ENCODE data around the gene RNU7-1.

The RNU7-1 gene

DNA sequence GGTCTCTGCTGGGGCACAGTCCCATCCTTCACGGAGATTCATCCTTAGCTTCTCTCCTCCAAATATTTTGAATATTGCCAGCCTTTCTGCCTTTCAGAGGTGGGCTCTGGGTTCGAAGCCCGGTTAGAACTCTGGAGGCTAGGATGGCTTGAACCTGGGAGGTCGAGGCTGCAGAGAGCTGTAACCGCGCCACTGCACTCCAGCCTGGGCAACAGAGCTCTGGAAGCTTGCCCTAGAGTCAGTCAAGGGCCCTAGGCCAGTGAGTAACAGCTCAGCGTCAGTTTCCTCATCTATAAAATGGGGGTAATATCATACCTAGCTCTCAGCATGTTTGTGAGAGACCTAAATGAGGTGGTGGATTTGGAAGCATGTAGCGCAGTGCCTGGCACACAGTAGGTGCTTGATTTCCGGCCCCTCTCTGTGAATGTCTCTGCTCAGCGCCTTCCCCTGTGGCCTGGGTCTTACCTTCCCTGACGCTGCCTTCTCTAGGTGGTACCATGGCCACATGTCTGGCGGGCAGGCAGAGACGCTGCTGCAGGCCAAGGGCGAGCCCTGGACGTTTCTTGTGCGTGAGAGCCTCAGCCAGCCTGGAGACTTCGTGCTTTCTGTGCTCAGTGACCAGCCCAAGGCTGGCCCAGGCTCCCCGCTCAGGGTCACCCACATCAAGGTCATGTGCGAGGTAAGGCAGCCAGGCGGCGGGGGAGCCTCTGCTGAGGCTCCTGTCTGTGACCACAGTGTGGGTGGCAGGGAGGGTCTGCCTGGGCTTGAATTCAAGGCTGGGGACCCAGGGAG lies 10.9 kb downstream of the RNU7-1 start:
- peak; percentile 20 for DNase-seq

DNA sequence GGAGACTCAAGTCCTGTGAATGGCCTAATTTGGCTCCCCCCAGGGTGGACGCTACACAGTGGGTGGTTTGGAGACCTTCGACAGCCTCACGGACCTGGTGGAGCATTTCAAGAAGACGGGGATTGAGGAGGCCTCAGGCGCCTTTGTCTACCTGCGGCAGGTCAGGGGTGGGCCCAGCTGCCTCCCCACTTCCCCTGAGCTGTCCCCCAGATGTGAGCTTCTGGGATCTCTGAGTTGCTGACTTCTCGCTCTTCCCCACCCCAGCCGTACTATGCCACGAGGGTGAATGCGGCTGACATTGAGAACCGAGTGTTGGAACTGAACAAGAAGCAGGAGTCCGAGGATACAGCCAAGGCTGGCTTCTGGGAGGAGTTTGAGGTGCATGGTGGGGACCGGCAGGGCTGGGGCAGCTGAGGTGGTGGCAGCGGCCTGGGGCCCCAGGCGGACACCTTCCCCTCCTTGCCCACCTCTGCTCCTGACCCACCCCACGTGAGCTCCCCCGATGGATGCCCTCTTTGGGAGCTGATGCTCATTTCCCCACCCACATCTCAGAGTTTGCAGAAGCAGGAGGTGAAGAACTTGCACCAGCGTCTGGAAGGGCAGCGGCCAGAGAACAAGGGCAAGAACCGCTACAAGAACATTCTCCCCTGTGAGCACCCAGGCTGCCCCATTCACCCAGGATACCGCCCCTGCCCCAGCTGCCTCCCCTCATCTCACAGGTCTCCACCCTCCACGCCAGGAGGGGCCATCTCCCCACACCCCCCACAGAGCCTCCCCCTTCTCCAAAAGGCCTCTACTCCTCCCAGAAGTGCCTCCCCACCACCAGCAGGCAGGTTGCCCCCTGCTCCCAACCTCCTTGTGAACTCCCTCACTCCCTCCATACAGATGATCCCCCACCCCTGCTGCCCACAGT lies 11.7 kb downstream of the RNU7-1 start:
- DNase-seq, result no peak

DNA sequence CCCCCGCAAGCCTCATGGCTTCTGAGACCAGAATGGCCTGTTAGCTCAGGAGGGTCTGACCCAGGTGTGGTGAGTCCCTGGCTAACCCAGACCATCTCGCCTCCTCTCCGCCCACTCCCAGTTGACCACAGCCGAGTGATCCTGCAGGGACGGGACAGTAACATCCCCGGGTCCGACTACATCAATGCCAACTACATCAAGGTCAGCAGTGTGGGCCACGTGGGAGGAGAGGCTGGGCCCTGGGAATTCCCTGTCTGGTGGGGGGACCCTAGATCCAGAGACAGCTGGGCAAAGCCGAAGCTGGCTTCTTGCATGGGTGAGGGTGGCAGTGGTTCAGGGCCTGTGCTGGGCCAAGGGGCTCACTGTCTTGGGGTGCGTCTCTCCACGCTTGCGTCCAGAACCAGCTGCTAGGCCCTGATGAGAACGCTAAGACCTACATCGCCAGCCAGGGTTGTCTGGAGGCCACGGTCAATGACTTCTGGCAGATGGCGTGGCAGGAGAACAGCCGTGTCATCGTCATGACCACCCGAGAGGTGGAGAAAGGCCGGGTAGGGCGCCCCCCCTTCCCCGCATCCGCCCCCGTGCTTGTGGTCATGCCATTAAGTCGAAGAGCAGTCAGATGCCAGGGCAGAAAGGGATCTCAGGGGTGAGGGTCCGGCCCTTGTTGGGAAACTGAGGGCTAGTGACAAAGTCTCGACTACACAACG lies 12.6 kb downstream of the RNU7-1 start:
- peak; percentile 46 for DNase-seq

DNA sequence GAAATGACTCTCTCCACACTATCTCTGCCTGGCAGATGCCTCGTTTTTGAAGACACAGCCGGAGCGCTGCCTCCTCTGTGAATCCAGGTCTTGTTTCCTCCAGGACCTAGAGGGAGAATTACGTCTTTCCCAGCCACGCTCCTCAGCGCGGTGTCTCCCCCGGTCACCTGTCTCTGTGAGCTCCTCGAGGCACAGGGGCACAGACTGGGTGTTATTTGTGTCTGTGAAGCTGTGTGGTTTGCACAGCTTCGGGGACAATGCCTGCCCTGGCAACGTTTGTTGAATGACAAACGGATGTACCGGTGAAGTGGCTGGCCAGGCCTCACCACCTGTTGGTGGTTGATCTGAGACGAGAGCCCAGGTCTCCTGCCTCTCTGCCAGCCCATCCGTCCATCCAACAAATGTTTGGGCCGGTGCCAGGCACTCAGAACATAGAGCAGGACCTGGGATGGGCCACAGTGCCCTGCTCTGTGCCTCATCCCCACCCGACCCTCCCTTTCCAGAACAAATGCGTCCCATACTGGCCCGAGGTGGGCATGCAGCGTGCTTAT lies 13.6 kb downstream of the RNU7-1 start:
- peak; percentile 70 for DNase-seq

DNA sequence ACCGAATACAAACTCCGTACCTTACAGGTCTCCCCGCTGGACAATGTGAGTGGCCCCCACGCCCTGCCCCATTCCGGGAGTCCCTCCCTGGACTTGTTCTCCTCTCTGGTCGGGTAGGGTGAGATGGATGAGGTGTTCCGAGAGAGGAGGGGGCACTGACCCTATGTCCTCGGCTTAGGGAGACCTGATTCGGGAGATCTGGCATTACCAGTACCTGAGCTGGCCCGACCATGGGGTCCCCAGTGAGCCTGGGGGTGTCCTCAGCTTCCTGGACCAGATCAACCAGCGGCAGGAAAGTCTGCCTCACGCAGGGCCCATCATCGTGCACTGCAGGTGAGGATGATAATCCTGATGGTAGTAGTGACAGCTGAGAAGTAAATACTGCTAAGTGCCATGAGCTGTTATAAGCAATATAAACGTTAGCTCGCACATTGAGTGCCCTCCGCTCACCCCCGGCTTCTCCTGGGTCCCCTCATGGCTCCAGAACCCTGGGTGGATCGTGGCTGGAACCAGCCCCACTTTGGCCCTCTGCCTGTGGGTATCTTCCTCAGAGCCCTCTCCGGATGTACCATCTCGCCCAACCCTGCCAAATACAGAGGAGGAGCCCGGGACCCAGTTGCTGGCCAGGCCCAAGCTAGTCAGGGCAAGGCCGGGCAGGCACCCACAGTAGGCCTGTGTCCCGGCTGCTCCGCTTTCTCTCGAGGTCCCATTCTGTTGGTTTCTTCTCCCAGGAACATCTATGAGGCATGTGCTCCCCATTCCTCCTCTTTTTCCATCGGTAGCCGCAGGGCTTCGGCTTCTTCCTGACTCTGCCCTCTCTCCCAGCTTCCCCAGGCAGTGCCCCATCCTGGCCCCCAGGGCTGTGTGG lies 14.4 kb downstream of the RNU7-1 start:
- DNase-seq, result peak; percentile 26

DNA sequence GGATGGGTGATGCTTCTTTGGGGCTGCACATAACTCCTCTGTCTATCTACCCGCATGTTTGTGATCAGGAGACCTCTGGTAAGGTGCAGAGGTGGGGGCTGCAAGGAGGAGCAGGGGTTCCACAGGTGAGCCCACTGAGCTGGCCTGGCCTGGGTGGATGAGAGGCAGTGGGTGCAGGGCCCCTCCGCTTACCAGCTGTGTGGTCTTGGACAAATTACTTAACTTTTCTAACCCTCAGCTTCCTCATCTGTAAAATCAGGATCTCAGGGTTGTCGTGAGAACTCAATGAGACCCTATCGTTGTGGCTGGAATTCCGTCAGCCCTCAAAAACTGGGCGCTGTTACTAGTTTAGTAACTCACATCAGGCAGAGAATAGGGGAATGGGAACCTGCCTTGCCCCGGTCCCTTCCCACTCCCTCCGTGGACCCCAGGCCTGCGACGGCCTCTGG lies 15.0 kb downstream of the RNU7-1 start:
- DNase-seq, result peak; percentile 24

DNA sequence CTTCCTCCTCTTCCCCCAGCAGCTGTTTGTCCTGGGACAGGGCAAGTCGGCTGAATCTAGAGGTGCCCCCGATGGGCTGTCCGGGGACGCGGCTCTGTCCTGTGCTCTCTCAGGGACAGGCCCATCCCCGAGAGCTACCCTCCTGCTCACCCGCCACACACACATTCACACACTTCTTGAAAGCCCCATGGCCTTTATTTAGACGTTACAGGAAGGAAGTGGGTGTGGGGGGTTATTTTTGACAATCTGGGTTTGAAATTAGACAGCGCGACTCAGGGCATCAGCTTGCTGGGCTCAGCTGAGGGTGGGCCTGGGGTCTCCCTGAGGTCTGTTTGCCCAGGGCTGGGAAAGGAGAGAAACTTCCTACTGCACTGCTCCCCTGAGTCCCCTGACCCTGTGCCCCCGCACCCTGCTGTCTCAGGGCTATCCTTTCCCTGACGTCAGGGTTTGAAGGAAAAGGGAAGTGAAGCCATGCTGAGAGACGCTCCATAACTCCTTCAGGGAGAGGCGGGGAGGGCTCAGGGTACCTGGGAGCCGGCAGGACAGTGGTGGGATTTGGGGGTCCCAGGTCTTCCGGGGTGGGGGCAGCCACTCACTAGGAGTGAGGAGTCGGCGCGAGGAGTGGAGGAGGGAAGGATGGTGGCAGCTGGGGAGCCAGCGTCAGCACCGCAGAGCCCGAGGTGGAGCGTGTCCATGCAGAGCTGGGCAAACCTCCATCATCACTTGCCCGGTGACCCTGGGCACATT lies 15.6 kb downstream of the RNU7-1 start:
- DNase-seq, result peak; percentile 91

DNA sequence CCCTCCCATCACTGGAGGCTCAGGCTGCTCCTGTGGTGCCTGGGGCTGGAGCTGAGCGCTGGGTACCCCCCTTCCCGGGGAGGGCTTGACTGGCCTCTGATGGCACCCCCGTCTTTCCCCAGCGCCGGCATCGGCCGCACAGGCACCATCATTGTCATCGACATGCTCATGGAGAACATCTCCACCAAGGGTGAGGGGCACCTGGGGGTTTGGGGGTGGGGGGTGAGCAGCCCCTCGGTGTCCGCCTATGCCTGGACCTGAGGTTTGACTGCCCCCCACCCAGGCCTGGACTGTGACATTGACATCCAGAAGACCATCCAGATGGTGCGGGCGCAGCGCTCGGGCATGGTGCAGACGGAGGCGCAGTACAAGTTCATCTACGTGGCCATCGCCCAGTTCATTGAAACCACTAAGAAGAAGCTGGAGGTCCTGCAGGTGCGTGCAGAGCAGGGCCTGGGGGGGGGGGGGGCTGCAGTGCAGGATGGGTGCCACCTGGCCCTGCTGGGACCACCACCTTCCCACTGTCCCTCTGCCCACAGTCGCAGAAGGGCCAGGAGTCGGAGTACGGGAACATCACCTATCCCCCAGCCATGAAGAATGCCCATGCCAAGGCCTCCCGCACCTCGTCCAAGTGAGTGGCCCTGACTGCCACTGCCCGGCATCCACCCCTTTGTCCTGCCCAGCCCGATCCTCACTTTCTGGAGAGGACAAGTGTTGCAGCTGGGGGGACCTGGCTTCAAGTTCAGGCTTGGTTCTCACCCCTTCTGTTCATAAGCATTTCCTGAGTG lies 16.4 kb downstream of the RNU7-1 start:
- no peak for DNase-seq

DNA sequence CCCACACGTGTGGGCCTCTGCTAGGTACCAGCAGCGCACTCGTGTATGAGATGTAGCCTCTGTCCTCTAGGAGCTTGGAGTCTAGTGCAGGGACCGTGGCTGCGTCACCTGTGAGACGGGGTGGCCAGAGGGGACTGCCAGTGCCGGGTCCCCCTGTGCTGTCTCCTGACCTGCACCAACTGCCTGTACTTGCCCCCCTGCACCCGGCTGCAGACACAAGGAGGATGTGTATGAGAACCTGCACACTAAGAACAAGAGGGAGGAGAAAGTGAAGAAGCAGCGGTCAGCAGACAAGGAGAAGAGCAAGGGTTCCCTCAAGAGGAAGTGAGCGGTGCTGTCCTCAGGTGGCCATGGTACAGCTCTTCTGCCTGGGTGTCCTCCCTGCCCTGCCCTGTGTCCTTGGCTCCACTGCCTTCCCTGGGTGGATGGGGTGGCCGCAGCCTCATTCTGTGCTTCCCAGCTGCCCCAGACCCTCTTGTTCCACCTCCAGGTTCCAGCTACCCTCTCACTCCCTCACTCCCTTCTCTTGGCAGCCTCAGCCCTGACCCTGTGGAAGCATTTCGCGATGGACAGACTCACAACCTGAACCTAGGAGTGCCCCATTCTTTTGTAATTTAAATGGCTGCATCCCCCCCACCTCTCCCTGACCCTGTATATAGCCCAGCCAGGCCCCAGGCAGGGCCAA lies 17.1 kb downstream of the RNU7-1 start:
- peak; percentile 60 for DNase-seq

DNA sequence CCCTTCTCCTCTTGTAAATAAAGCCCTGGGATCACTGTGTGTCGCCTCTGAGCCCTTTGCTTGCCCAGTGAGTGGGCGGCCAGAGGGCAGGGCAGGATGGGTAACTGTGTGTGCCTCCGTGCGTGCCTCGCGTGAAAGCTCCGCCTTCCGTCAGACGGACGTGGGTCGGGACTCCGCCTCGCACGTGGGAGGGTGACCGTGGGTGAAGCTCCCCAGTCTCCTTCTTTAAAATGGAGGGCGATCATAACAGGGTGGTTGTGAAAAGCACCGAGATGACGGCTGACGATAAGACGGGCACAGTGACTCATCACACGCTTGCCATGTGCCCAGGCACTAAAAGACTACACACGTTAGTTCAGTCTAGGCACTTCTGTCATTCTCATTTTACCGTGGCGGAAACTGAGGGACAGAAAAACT lies 17.7 kb downstream of the RNU7-1 start:
- peak; percentile 94 for DNase-seq

DNA sequence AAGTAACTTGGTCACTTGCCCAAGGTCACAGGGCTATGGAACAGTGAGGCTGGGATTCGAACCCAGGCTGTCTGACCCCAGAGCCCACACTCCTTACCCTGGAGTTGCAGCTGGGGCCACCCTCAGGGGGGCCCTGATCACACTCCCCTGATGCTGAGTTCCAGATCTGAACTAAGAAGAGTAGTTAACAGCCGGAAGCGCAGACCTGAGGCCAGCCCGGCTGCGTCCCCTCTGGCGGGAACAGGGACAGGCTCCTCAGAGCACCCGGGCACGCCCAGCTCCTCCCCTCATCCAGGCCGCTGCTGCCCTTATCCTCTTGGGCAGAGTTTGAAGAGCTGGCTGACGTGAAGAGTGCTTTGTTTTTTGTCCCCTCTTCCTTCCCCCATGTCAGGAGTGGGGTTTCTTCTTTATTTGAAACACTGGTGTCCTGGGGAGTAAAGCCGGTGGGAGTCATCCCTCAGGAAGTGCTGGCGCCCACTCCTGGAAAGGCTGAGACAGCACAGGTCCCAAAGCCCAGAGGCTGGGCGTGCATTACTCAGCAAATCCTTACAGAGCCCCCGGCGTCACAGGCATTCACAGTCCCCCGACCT lies 18.2 kb downstream of the RNU7-1 start:
- no peak for DNase-seq

DNA sequence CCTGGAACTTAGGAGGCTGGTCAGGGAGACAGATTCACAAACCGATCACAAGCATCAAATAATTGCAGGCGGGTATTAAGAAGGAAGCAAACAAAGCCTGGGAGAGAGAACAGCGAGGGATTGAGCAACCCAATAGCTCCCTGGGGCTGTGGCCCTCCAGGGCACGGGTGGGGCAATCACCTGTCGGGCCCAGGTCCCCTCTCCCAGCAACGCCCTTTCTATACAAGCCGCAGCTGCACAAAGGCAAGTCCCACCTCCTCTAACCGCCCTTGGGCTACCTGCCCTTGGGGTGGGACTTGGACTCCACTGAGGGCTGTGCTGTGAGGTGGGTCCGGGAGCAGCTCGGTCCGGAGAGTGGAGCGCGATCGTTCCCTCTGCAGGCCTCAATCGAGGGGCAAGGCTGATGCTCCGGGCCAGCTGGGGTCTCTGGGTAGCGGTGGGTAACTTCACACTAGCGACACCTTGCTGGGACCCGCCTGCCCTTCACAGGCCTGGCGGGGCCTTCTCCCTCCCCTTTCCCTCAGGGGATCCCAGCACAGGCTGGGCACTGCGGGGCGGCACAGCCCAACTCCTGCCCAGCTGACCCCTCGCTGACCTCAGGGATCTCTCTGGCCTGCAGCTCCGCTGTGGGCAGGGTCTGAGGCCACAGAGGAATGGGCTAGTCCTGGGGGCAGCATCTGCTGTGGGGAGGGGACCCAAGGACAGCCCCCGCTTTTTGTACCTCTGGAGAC lies 18.8 kb downstream of the RNU7-1 start:
- no peak for DNase-seq

DNA sequence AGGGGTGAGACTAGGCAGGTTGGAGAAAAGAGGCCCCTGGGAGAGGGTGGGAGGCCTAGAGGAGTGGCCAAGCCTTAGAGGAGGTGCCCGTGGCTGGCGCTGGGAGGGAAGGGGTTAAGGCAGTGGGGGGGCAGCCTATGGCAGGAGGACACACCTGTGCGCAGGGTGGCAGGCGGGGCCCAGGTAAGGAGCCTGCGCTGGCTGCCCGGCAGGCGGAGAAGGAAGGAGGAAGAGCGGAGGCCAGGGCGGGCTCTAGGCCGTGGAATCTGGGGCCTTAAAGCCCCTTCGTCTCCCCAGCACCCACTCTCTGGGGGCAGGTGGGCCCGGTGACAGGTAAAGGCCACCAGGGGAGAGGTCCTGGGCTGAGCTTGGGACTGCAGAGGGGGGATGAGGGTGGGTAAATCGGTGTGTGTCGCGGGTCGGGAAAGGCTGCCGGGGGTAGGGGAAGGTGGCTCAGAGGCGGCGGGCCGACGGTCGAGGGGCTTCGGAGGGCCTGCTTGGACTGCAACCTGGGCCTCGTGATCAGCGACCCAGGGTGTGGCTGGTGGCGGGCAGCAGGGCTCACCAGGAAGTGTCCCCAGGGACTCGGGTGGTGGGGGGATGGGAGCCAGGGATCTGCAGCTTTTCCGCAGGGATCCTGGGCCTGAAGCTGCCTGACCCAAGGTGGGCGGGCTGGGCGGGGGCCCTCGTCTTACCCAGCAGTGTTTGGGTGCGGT lies 19.6 kb downstream of the RNU7-1 start:
- no peak for DNase-seq

DNA sequence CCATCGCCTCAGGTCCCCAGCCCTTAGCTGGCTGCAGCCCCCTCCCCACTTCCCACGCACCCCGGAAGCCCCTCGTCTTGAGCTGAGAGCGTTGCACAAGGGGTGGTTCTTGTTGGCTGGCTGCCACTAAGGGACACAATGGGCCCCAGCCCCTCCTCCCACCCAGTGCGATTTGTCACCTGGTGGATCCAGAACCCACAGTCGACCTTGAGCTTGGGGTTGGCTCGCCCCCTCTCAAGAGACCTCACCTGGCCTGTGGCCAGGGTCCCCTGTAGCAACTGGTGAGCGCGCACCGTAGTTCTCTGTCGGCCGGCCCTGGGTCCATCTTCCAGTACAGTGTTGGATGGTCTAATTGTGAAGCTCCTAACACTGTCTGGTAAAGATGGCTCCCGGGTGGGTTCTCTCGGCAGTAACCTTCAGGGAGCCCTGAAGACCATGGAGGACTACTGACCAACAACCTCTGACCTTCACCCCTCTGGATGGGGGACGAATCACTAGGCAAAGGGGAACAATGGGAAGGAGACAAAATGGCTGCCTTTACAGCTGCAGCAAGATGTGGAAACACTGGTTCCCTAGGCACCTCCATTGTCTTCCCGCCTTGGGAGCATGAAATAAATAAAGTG lies 20.3 kb downstream of the RNU7-1 start:
- DNase-seq, result no peak

DNA sequence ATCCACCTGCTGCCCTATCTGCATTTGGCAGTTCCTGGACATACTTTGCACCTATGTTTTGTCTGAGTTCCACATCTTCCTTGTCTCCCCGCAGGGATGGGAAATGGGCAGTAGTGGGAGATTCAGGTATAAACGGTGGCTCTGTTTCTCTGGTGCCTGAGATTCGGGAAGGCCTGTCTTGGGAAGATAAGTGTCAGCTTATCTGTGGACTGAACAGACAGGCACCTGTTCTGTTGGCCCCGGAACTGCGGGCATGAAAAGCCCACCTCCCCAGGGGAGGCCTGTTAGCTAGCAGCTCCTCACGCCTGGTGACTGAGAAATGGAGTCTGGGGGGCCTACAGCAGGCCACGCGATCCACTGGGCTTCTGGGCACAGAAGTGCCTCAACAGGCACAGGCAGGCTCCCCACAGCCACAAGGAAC lies 21.0 kb downstream of the RNU7-1 start:
- no peak for DNase-seq

DNA sequence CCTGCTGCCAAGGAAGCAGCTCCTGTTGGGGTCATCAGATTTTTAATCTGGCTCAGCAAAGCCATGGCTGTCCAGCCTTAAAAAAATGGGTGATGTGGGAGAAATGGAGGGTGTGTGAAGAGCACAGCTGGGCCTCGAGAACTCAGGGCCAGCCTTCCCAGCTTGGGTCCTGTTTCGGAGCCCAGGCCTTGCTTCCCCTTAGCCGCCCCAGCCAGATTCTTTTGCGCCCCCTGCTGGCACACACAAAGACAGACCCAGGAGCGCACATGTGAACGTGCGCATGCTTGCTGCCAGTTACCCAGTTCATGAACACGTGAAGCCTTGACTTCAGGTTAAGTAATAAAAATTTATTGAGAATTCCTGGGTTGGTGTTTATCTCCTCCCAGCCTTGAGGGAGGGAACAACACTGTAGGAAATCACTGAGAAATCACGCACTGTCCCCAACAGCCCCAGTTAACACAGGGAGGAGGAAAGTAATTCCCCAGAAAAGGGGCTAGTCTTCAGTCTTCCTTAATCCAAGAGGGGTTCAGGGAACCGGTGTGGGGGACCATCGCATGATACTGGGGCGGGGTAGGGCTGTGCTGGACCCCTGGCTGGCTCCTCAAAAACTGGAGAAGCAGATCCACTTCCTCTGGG lies 21.5 kb downstream of the RNU7-1 start:
- peak; percentile 93 for DNase-seq

DNA sequence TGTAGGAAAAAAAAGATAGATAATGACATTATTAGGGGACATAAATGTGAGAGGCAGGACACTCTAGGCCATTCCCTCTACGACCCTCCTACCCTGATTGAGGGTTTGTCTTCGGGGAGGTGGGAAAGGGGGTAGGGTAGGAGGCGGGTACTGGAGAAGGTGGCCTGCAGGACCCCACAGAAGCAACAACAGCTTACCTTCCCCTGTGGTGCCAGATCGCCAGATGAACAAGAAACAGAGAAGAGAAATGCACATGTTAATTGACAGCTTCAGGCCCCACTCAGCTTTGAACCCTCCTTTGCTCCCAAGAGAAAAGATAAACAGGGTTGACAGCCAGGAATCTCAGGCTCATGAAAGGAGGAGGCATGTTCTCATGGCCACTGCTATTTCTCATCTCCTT lies 22.1 kb downstream of the RNU7-1 start:
- no peak for DNase-seq
